Hepatocyte (in vitro differentiated cells): ENCODE data around the gene ABITRAM.

Source experiments
- EZH2phosphoT487 ChIP-seq: fragments of 200-600 bp; sonication (generic); IDR thresholded peaks from one replicate; pipeline ENCODE4 v1.6.1; 2018; ENCODE audit warnings: antibody characterized with exemption, mild to moderate bottlenecking, low read depth, moderate library complexity; ENCODE audit not compliant: unreplicated experiment, severe bottlenecking
- TF ChIP-seq, protein P1 (sequence below): fragments of 200-600 bp; sonication (generic); IDR thresholded peaks from 2 replicates; pipeline ENCODE4 v1.5.1; 2016; ENCODE audit warnings: antibody characterized with exemption, mild to moderate bottlenecking; ENCODE audit not compliant: poor library complexity

DNA sequence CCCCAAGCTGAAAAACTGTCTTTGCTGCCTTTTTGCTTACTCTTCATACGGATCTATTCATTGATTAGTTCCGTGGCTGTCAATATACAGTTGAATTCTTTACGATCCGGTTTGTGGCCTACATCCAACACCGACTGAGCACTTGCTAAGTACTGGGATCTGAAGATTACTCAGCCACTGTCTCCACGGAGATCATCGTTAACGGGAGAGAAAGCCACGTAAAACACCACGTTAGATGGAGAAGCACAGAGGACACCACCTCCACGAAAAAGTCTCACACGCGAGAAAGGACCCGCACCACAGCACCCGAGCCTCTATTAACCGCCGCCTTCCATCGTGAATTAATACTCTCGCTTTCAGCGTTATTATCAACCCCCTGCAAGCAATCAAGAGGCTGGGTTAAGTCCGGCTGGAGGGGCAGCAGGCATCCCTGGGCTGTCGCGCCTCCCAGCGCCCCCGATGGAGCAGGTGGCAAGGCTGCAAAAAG lies 926 bp upstream of the ABITRAM start:
- TF ChIP-seq, protein P1, sequence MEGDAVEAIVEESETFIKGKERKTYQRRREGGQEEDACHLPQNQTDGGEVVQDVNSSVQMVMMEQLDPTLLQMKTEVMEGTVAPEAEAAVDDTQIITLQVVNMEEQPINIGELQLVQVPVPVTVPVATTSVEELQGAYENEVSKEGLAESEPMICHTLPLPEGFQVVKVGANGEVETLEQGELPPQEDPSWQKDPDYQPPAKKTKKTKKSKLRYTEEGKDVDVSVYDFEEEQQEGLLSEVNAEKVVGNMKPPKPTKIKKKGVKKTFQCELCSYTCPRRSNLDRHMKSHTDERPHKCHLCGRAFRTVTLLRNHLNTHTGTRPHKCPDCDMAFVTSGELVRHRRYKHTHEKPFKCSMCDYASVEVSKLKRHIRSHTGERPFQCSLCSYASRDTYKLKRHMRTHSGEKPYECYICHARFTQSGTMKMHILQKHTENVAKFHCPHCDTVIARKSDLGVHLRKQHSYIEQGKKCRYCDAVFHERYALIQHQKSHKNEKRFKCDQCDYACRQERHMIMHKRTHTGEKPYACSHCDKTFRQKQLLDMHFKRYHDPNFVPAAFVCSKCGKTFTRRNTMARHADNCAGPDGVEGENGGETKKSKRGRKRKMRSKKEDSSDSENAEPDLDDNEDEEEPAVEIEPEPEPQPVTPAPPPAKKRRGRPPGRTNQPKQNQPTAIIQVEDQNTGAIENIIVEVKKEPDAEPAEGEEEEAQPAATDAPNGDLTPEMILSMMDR: no peak
- TF ChIP-seq EZH2phosphoT487: no peak
